Measurements from ENCODE around the gene UAP1L1. TPM values are rescaled to one million over a fixed set of nuclear protein-coding genes. Genes with fewer than 3 reads are reported as not detected.

Gene UAP1L1
- total RNA-seq, 2 experiments from 2014 or later: 6.7 to 7.7 TPM

GRCh38 chr9:137042751-137043727, 34.3 kb upstream of the UAP1L1 start:
- peaks cover 10% of the 10 kb centered on the region for H3K4me1 Mint-ChIP-seq (ENCODE audit: low read depth)
- H3K4me3 Mint-ChIP-seq: no peak overlapping the region
- H3K9me3 Mint-ChIP-seq: no peaks in the 10 kb centered on the region
- peaks cover 22% of the 10 kb centered on the region for H3K27me3 Mint-ChIP-seq
- ChIA-PET CTCF (interaction anchor here (2.3 to 10.9 kb wide), 3 partner anchors 8 to 25 kb away, joined by 16 to 208 read pairs (median 19); partner anchors contain the start of genes ABCA2 and SAPCD2), POLR2A (no interaction called here)
- no peak overlapping the region for H3K27ac Mint-ChIP-seq
- peaks cover 6% of the 10 kb centered on the region for H3K36me3 Mint-ChIP-seq
- intact Hi-C loops (cut with micrococcal nuclease): no loop called here
- DNase-seq: no peak

- ChIA-PET POLR2A (no interaction called here), CTCF (interaction anchor here (2.3 to 10.9 kb wide), 3 partner anchors 9 to 24 kb away, joined by 16 to 208 read pairs (median 19); partner anchors contain the start of genes ABCA2 and SAPCD2)
- peak overlapping the region; percentile 67 for H3K4me3 Mint-ChIP-seq
- intact Hi-C loops (cut with micrococcal nuclease): no loop called here
- DNase-seq: no peak
- peaks cover 10% of the 10 kb centered on the region for H3K4me1 Mint-ChIP-seq (ENCODE audit: low read depth)
- no peak overlapping the region for H3K27ac Mint-ChIP-seq
- H3K36me3 Mint-ChIP-seq: peaks cover 2% of the 10 kb centered on the region
- H3K9me3 Mint-ChIP-seq: no peaks in the 10 kb centered on the region
- peaks cover 22% of the 10 kb centered on the region for H3K27me3 Mint-ChIP-seq
Observed at GRCh38 chr9:137044037-137044436, 33.3 kb upstream of the UAP1L1 start.

GRCh38 chr9:137044502-137045177, 32.7 kb upstream of the UAP1L1 start:
- DNase-seq: no peak
- ChIA-PET POLR2A (no interaction called here), CTCF (interaction anchor here (2.3 to 10.9 kb wide), 3 partner anchors 9 to 23 kb away, joined by 16 to 208 read pairs (median 19); partner anchors contain the start of genes ABCA2 and SAPCD2)
- H3K4me1 Mint-ChIP-seq (ENCODE audit: low read depth): peaks cover 10% of the 10 kb centered on the region
- intact Hi-C loops (cut with micrococcal nuclease): no loop called here
- H3K4me3 Mint-ChIP-seq: peak overlapping the region; percentile 67
- H3K27ac Mint-ChIP-seq: no peak overlapping the region
- no peaks in the 10 kb centered on the region for H3K9me3 Mint-ChIP-seq
- peaks cover 25% of the 10 kb centered on the region for H3K27me3 Mint-ChIP-seq
- H3K36me3 Mint-ChIP-seq: no peaks in the 10 kb centered on the region

GRCh38 chr9:137045294-137046087, 31.8 kb upstream of the UAP1L1 start:
- Mint-ChIP-seq H3K27me3 (peaks cover 34% of the 10 kb centered on the region), H3K9me3 (no peaks in the 10 kb centered on the region), H3K27ac (no peak overlapping the region), H3K4me3 (peak overlapping the region; percentile 67), H3K36me3 (no peaks in the 10 kb centered on the region), H3K4me1 (ENCODE audit: low read depth) (peaks cover 10% of the 10 kb centered on the region)
- intact Hi-C loops (cut with micrococcal nuclease): loop anchor here (2.0 kb wide), 1 partner anchor 23 kb away; no protein-coding TSS in a partner anchor
- DNase-seq: peak; percentile 50
- ChIA-PET POLR2A (no interaction called here), CTCF (interaction anchor here (1.4 to 10.9 kb wide), 7 partner anchors 10 to 50 kb away, joined by 3 to 208 read pairs (median 19); partner anchors contain the start of genes ABCA2, FUT7 and SAPCD2)

- Mint-ChIP-seq H3K27me3 (peaks cover 34% of the 10 kb centered on the region), H3K27ac (no peak within 1 kb of the TSS), H3K4me1 (ENCODE audit: low read depth) (peaks cover 10% of the 10 kb centered on the region), H3K9me3 (no peaks in the 10 kb centered on the region), H3K36me3 (no peaks in the 10 kb centered on the region), H3K4me3 (peak within 1 kb of the TSS; percentile 67)
- peak; percentile 90 for DNase-seq
- ChIA-PET POLR2A (interaction anchor here (0.9 to 1.3 kb wide), 3 partner anchors 24 to 238 kb away, joined by 3 to 7 read pairs (median 4); partner anchors contain the start of genes RABL6 and SAPCD2), CTCF (interaction anchor here (0.7 to 10.9 kb wide), 39 partner anchors 9 to 561 kb away, joined by 3 to 208 read pairs (median 4); partner anchors contain the start of genes AJM1, FUT7, MAN1B1 and NRARP)
- intact Hi-C loops (cut with micrococcal nuclease): loop anchor here (2.0 kb wide), 1 partner anchor 23 kb away; no protein-coding TSS in a partner anchor
Observed at GRCh38 chr9:137046088-137046787, 31.1 kb upstream of the UAP1L1 start, which contains the start of gene NPDC1. NPDC1 (minus strand) TSS chr9:137046177; CDS start chr9:137045989, 188 bp downstream.

GRCh38 chr9:137048655-137049543, 28.4 kb upstream of the UAP1L1 start:
- Mint-ChIP-seq H3K4me1 (ENCODE audit: low read depth) (peaks cover 10% of the 10 kb centered on the region), H3K4me3 (no peak overlapping the region), H3K9me3 (no peaks in the 10 kb centered on the region), H3K36me3 (no peaks in the 10 kb centered on the region), H3K27ac (no peak overlapping the region), H3K27me3 (peaks cover 43% of the 10 kb centered on the region)
- ChIA-PET CTCF (interaction anchor here (1.1 to 10.9 kb wide), 7 partner anchors 10 to 47 kb away, joined by 3 to 208 read pairs (median 16); partner anchors contain the start of genes FUT7, MAN1B1 and SAPCD2), POLR2A (no interaction called here)
- no peak for DNase-seq
- intact Hi-C loops (cut with micrococcal nuclease): no loop called here

GRCh38 chr9:137049544-137050449, 27.5 kb upstream of the UAP1L1 start:
- H3K9me3 Mint-ChIP-seq: no peaks in the 10 kb centered on the region
- H3K4me1 Mint-ChIP-seq (ENCODE audit: low read depth): peaks cover 8% of the 10 kb centered on the region
- POLR2A ChIA-PET: no interaction called here
- intact Hi-C loops (cut with micrococcal nuclease): no loop called here
- no peaks in the 10 kb centered on the region for H3K36me3 Mint-ChIP-seq
- H3K4me3 Mint-ChIP-seq: no peak overlapping the region
- peaks cover 40% of the 10 kb centered on the region for H3K27me3 Mint-ChIP-seq
- no peak overlapping the region for H3K27ac Mint-ChIP-seq
- CTCF ChIA-PET: interaction anchor here (1.1 to 10.9 kb wide), 6 partner anchors 9 to 46 kb away, joined by 3 to 208 read pairs (median 12); partner anchors contain the start of genes MAN1B1 and SAPCD2
- DNase-seq: peak; percentile 79

GRCh38 chr9:137050570-137050969, 26.7 kb upstream of the UAP1L1 start:
- CTCF ChIA-PET: interaction anchor here (2.8 to 10.9 kb wide), 4 partner anchors 8 to 17 kb away, joined by 10 to 208 read pairs (median 22); partner anchors contain the start of gene SAPCD2
- H3K9me3 Mint-ChIP-seq: no peaks in the 10 kb centered on the region
- DNase-seq: no peak
- no peaks in the 10 kb centered on the region for H3K36me3 Mint-ChIP-seq
- intact Hi-C loops (cut with micrococcal nuclease): no loop called here
- H3K27me3 Mint-ChIP-seq: peaks cover 35% of the 10 kb centered on the region
- POLR2A ChIA-PET: no interaction called here
- no peak overlapping the region for H3K4me3 Mint-ChIP-seq
- H3K27ac Mint-ChIP-seq: no peak overlapping the region
- H3K4me1 Mint-ChIP-seq (ENCODE audit: low read depth): peaks cover 4% of the 10 kb centered on the region

- no peaks in the 10 kb centered on the region for H3K36me3 Mint-ChIP-seq
- peaks cover 4% of the 10 kb centered on the region for H3K4me1 Mint-ChIP-seq (ENCODE audit: low read depth)
- peaks cover 35% of the 10 kb centered on the region for H3K27me3 Mint-ChIP-seq
- ChIA-PET CTCF (interaction anchor here (2.8 to 10.9 kb wide), 2 partner anchors 16 to 17 kb away, joined by 10 to 208 read pairs; partner anchors contain the start of gene SAPCD2), POLR2A (no interaction called here)
- H3K9me3 Mint-ChIP-seq: no peaks in the 10 kb centered on the region
- DNase-seq: no peak
- intact Hi-C loops (cut with micrococcal nuclease): no loop called here
- no peak overlapping the region for H3K27ac Mint-ChIP-seq
- H3K4me3 Mint-ChIP-seq: no peak overlapping the region
Observed at GRCh38 chr9:137051145-137051724, 26.1 kb upstream of the UAP1L1 start.
